Measurements from ENCODE around the gene COL4A1.

COL4A1 gene

DNA sequence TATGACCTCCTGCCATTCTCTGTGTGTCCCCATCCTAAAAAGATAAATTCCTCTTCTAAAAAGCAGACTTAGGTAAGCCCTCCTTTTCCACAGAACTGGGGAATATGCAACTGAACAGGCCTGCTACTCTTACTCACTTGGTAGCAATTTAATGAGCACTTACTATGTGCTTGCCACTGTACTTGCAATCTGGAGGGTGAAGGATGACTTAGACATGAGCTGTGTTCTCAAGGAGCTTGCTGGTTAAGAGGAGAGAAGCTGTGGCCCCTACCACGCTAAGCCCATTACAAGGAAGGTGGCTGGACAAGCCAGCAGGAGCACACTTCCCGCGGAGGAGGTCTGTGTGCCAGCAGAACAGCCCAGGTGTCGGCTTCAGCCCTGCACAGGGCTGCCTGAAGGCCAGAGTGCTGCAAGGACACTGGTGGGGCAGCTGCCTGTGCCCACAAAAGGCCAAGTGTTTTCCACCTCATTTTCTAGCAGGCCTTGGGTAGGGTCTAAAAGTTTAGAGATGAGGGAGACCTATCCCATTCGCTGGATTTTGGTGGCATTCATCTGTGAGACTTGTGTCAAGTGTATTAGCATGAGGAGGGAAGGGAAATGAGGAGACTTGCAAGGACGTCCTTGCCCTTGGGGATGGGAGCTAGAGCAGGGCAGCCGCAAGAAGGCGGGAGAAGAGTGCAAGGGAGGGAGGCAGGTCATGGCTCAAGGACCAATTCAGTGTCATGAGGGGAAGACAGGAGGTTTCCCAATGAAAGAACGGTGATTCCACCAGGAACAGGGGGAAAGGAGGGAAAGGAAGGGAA lies 52.0 kb downstream of the COL4A1 start:
- DNase-seq = no peak

DNA sequence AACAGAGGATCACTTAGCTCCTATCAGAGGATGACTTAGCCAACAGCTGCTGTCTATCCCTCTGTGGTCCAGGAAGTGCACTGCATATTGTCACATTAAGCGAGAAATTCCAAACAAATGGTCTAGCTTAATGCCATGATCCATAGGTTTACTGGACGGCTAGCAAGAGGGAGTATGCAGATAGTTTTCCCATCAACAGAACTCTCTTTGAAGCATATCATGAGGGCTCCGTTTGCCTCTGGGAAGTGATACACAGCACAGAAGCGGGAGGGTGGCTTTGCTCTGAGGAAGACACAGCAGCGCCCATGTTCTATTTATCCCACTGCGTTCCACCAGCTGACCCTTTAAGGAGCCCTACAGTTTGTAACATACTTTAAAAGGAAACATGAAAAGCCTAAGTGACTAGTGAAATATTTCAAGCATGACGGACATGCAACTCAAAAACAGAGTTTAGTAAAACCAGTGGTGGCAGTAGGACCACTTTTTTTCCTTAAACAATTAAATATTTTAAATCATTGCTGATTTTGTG lies 52.7 kb downstream of the COL4A1 start:
- DNase-seq = no peak

DNA sequence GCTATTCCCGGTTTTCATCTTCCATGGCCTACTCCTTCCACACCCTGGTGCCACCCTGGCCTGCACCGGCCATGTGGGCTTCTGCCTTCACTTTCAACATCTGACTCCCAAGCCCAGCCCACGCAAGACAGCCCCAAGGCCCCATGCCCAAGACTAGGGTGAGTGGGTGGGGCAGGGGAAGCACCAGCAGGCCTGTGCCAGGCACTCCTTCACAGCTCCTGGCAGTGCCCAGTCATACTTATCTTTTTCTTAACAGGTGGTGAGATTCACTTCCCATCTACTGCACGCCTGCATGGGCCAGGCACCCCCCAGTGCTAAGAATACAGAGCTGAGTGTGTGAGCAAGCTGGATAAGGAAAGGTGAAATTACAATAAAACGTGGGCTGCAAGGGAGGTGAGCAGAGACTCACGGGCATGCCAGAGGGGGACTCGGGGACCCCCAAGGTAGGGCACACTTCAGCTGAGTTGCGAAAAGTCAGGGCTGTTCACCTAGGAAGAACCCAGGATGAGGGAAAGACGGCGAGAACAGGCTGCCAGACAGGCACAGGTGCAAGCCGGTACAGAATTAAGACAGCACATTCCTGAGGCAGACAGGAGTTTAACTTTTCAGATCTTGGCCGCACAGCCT lies 55.7 kb downstream of the COL4A1 start:
- no peak for DNase-seq

DNA sequence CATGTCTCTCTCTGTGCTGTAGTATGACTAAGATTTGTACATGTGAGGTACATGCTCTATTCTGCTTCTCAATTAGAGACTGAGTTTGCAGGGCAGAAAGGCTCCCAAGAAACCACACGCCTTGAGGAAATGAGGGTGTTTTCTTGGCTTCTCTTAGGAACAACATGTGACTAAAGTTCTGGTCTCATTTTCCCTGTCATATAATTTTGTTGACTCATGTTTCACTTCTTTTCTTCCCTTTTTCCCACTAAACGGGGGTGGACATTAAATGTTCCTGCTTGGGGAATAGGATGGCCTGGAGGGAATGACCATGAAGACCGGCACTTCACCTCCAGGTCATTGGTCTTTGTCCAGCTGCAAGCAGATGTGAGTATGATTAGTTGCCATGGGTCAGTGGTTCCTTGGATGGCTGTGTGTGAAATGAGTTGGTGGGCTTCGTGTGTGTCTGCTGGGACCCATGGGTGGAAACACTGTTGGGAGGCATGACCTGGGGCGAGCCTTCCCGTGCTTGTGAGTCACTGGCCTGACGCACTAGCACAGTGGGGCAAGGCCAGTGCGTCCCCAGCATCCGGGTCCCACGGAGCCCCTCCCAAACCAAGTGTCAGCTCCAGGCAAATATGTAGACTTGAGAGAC lies 56.6 kb downstream of the COL4A1 start:
- DNase-seq = no peak

DNA sequence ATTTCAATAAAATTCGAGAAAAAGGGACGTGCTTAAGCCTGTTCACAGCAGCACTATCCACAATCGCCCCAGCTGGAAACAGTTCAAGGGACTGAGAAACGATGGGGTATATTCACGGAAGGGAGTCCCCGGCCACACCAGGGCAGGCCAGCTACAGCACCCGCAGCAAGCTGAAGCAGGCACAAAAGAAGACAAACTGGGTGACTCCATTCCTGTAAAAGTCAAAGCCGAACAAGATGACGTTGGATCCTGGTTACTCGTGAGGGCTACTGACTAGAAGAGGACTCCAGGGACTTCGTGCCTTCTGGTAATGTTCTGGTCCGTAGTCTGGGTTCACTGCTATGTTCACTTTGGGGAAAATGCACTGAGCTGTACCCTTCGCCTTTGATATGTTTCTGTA lies 57.6 kb downstream of the COL4A1 start:
- DNase-seq = no peak

DNA sequence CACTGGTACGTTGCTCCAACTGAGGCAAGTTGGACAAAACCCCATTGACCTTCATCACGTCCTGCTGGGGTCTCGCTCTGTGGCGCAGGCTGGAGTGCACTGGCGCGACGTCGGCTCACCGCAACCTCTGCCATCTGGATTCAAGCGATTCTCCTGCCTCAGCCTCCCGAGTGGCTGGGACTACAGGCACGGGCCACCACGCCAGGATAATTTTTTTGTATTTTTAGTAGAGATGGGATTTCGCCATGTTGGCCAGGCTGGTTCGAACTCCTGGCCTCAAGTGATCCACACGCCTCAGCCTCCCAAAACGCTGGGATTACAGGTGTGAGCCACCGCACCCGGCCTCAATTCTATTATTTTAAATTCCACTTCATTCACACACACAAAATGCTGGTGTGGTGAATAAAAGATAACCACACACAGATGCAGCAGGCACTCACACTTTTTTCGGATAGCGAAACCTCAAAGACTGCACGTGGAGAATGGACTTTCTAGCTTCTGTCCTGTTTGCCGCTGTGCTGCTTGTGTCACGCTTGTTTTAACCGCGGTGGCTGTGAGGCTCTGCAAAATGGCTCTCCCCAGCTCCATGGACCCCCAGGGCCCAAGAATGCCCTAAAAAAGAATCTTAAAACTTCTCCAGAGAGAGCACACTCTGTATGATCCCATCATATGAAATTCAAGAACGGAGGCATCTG lies 58.4 kb downstream of the COL4A1 start:
- no peak for DNase-seq

DNA sequence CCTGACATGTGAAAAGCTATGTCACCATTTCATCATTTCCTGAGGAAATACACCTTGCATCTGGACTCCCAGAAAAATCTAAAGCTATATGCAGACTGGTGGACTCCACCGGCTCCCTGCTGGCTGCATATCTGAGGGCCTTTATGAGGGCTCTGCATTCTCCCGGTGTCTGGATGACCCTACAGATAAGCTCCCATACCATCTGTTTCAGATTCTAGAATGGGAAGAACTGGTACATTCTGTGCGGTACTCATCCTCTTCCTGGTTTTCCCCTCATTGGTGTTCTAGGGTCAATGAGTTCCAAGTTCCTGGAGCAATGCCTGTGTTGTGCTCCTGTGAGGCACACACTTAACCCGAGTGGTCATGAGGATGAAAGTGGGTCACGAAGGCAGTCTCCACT lies 60.4 kb downstream of the COL4A1 start:
- DNase-seq = no peak

DNA sequence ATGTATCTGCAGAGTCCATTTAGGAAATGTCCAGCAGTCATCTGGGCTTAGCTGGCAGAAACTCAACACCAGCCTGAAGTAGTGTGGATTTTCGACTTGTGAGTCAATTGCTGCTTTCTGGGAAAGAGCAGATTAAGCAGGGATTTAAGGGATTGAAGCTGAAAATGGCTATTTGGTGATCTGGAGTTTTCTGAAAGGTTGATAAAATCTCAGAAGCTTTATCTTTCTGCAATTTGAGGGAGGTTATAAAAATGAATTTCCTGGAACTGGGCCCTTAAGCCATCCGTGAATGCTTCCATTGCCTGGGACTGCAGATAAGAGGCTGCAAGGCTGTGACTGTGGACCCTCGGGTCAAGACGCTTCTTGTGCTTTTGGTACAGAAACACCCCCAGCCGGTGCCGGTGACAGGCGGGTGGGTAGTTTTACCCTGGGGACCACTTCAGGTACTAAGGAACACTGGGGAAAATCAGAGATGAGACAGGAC lies 61.5 kb downstream of the COL4A1 start:
- DNase-seq = no peak

DNA sequence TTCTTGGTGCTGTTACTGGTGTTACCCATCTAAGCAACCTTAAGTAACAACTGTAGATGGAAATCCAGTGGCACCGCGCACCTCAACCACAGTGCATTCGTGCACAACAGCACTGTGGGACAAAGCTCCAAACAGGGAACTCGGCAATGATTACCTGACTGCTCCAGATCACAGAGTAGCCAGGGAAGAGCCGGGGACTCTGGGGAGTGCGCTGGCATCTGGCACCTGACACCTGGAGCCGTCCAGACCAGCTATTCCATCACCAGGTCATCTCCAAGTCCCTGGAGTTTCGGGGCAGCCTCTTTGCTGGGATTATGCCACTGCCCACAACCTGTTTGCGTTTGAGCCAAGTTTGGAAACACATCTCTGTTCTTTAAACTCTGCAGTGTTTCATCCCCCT lies 62.0 kb downstream of the COL4A1 start:
- DNase-seq = no peak

DNA sequence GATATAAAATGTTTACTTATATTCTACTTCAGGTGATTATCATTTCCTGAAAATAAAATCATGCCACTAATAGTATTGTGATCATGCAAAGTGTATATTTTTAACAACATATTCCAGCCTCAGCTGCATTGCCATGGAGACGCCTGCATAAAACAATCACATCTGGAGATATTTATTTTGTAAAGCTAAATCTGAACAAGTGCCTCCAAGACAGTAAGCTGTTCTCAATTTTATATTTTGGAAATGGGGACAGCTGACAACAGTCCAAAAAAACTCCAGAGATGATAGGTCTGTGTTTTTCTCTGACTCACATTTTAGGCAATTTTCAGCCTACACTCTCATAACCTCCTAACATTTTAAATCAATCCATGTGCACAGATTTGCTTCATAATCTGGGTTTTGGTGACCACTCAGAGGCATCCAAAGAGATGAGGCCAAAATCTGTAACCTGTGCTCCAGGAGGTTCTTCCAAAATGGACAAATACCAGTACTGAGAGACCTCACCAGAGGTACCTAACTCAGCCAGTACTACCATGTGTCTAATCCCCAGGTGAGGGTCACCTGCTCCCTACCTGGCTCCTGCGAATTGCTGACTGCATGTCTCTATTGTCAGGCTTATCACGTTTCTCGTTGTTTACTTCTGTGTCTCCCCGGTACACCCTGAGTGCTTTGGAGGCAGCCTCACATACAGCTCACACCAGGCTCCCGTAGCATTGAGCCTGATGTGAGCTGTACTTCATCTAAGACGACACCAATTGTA lies 62.7 kb downstream of the COL4A1 start:
- DNase-seq = no peak

DNA sequence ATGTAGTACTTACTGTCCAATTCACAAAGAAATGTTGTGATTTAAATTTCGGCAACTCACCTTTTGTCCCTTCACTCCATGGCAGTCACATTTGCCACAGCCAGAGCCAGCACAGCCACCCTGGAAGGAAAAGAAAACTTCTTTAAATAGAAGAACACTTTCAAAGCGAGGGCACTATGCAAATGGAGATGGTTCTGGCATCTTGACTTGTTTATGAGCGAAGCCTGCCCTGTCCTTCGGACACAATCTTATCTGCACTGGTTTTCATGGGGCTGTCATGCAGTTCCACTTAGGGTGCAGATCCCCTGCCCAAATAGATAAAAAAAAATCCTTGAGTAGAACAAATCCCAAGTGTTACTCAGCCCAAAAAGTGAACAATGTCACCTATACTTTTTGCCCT lies 64.3 kb downstream of the COL4A1 start:
- DNase-seq = no peak

DNA sequence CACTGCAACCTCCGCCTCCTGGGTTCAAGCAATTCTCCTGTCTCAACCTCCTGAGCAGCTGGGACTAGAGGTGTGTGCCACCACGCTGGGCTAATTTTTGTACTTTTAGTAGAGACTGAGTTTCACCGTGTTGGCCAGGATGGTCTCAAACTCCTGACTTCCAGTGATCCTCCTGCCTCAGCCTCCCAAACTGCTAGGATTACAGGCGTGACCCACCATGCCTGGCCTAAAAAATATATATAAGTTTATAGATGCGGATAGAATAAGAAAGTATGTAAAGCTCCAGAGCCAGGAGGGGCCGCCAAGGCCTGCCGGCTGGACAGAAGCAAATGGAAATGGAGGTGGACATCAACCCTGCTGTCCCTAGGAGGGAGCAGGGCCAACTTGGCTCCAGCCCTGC lies 66.0 kb downstream of the COL4A1 start:
- no peak for DNase-seq

DNA sequence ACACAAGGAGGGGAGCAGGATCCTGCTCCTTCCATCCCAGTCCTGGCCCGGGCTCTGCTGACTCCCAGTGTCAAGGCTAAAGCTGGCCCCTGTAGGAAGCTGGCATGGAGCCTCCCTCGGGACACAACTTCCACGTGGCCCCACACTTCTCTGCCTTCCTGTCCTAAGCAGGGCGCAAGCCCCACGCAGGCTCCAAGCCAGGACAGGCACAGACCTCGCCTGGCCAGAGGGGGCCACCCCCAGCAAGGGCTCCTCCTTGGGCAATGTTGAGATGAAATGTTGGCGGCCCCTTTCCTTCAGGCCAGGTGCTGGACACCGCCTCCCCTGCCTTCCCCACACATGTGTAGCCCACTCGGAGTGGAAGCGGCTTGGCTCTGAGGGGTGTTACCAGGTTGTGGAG lies 66.6 kb downstream of the COL4A1 start:
- no peak for DNase-seq

DNA sequence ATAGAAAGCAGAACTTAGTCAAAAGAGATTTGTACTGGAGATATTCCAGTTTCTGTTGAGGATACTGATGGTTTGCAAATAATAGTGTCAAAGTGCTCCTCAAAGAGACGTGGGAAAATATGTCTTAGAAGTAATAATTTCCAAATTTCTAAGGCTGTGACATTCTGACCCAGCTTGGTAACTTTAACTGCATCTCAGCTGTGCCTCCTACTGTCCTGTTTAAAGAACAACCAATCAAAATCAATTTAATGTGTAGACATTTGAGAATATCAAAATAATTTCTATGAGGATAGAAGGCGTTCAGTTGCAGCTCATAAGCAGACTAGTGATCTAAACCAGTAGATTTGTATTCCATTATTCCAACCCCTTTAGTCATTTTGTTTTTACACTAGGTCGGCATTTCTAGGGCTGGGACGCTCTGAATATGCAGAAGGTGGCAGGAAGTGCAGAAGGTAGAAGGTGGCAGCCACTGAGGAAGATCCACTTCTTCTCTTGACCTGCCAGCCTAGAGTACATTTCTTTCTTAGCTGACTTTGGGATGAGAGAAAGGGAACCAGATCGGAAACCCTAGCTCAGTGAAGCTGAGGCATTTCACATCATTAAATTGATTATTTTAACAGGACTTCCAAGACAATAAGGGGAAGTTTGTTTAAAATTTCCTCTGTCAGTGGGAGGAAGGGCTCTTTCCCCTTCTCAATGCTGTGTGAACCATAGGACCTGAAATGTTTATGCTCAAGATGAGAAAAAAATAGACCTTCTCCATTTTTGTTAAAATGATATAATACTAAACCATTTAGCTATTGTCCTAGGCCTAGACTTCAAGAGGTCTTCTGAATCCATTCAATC lies 67.5 kb downstream of the COL4A1 start:
- DNase-seq = no peak

DNA sequence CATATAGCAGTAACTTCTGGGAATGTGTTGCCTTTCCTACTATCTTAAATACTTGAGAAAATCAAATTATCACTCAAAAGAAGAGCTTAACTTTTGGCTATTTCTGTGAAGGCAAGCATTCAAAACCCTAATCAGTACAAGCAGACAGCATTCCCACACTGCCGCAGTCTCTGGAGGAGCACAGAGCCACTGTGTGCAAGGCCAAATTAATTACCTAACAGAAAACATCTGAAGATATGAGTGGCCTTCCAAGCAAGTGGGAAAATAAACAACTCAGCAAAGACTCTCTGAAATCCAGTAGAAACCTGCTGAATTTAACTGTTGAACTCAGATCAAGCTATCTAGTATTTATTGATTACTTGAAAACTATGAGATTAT lies 68.2 kb downstream of the COL4A1 start:
- DNase-seq = no peak

DNA sequence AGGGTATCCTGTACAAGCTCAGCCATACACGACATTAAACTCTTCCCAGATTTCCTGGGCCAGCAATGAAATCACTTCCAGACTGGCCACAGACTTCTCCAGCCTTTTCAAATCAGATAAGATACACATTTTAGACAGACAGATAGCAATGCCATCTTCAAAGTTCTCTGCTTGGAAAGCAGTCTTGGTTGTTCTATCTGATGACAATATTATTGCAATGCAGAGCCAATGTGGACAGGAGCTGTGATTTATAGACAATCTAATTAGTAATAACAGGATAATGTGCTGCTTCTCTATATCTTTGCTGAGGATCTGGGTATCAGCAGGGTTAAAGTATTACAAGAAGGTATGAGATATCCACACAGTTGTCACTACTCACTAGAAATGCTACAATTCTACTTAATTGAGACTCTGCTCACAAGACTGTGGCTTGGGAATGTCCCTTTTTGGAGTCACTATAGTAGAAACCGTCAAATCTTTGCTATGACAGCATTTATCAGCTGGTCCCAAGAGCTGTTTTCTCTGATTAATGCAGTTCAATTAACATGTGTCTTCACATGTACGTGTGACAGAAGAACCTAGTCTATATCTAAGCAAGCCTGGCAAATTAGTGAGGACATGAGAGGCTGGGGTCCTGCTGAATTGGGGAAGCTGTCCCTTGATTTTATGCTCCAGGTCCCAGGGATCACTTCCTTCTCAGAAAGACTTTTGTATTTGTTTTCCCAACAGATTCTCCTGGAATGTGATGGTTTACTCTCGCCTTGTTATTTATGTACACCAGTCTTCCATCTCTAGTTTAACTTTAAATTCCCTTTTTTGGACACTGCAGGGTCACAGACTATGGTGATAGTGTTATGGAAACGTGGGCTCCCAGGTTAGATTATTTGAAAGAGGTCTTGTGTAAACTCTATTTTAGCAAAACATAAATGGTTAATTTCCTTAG lies 68.8 kb downstream of the COL4A1 start:
- no peak for DNase-seq

DNA sequence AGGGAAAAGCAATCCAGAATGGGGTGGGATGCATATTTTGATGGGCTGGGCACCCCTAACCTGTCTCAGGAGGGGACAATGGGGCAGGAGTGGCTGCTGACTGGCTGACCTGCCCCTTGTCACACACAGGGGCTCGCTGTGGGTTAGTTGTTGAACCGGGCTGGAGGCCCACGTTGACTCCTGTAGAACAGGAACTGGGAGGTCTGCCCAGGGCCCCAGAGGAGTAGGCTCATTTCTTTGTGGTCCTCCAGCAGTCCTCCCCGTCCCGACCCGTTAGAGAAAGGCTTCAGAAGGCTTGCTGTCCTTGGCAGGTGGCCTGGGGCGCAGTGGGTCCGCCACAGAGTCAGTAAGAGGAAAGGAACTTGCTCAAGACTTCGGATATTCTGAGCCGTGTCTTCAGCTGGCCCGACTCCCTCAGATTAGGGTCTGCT lies 70.1 kb downstream of the COL4A1 start:
- DNase-seq = no peak

DNA sequence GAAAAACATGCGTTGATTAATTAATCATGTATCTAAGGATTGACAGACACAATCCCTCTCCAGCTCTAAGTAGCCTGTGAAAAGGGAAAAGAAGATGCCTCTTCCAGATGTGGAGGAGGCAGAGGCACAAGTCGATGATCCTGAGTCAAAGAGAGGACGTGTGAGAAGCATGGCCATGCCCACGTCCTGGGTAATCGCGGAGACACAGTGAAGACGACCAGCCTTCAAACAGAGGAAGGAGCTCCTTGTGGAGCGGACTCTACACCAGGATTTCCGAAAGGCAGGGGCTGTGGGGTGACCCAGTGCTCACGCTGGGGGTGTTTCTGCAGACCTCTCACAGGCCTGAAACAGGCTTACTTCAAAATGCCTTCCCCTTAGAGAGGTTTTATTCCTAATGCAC lies 70.5 kb downstream of the COL4A1 start:
- DNase-seq = no peak

DNA sequence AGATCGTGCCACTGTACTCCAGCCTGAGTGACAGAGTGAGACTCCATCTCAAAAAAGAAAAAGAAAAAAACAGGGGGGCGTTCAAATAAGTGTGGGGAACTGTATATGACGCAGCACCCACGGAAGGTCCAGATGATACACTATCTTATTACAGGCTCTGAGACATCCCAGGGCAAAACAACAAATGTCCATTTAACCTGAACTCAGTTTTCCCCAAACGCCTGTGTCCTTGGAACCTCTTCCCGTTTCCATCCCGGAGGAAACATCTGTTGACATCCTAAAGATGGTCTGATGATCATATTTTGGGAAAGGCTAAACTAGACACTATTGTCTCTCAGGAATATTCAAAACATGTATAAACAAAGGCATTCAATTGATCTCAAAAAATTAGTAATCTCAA lies 72.4 kb downstream of the COL4A1 start:
- DNase-seq = no peak

DNA sequence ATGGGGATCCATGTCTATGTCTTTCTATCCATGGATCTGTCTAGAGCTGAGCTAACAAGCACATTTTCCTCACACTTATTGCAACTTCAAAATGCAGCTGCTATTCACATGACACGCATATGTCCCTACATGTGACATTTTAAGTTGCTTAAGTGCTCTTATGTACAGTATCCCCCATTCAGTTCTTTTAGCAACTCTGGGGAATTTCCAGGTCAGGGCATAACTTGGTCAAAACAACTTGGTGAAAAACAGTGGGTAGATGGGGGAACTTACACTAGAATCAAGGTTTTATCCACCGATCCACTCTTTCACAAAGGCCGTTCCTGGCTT lies 73.0 kb downstream of the COL4A1 start:
- no peak for DNase-seq

Measured in activated CD4-positive, CD25-positive, alpha-beta regulatory T cell treated with anti-CD3 and anti-CD28 coated beads, Interleukin-2, amount 50 U/mL, for 72 hours (primary cell).